NCI-H82 treated with DMSO at 0.1 percent for 48 hours (cell line): ENCODE results near the gene AFDN.

Experiments used
- DNase-seq: peaks from one replicate; lab custom pipeline; 2025; ENCODE audit not compliant: unreplicated experiment; lab: John Stamatoyannopoulos, UW

AFDN gene

DNA sequence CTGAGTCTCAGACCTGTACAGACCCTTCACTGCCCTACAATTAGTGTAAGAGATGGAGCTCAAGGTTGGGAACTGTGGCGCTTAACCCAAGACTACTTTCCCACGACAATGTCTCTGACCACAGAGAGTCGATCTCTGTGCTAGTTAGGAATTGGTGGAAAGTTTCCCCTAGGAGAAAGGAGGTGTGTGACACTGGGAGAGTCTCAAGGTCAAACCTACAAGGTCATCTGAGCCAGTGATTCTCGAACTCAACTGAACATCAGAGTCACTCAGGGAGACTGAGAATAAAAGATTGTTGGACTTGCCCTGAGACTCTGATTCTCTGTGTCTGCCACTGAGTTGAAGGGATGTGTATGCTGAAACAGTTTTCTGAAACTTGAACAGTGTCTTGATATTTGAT lies 9.7 kb upstream of the AFDN start:
- no peak for DNase-seq

GRCh38 chr6:167817729-167818128 lies 9.0 kb upstream of the AFDN start:
- DNase-seq, result no peak

GRCh38 chr6:167819576-167819975 lies 7.1 kb upstream of the AFDN start:
- no peak for DNase-seq

- DNase-seq, result no peak
These were observed 6.0 kb upstream of the AFDN start for GRCh38 chr6:167820681-167821080.

GRCh38 chr6:167824591-167825331 lies 1.9 kb upstream of the AFDN start:
- no peak for DNase-seq

GRCh38 chr6:167825332-167826229 lies 1.1 kb upstream of the AFDN start:
- no peak for DNase-seq

GRCh38 chr6:167826230-167826895 lies 348 bp upstream of the AFDN start:
- DNase-seq, result no peak

- no peak for DNase-seq
These were observed 1.0 kb downstream of the AFDN start for GRCh38 chr6:167827583-167828324.

- no peak for DNase-seq
These were observed 1.7 kb downstream of the AFDN start for GRCh38 chr6:167828325-167828956.

GRCh38 chr6:167829513-167829912 lies 2.8 kb downstream of the AFDN start:
- no peak for DNase-seq

GRCh38 chr6:167831281-167831828 lies 4.6 kb downstream of the AFDN start:
- DNase-seq, result no peak

- no peak for DNase-seq
These were observed 6.0 kb downstream of the AFDN start for GRCh38 chr6:167832497-167833395.

- DNase-seq, result no peak
These were observed 6.7 kb downstream of the AFDN start for GRCh38 chr6:167833396-167833763.

DNA sequence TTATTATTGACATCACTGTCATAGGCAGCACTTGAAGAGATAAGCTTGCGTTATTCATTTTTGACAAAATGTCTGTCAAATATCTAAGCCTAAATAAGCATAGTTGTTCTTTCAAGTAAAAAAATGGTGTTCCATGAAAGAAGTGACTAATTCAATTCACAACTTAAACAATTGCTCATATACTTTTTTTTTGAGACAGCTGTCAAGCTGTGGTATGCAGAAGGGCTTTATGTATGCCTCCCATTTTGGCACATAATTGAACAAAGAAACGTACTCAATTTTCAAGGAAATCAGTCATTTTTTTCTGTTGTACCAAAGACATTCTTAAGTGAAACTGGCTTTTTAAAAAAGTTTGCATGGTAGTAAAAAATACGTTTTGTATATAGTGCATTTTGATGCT lies 8.5 kb downstream of the AFDN start:
- DNase-seq, result no peak

- no peak for DNase-seq
These were observed 10.0 kb downstream of the AFDN start for GRCh38 chr6:167836721-167837120.

- no peak for DNase-seq
These were observed 11.6 kb downstream of the AFDN start for GRCh38 chr6:167838207-167838748.

- DNase-seq, result peak; percentile 5
These were observed 12.6 kb downstream of the AFDN start for GRCh38 chr6:167839343-167839742.

GRCh38 chr6:167839755-167840154 lies 13.0 kb downstream of the AFDN start:
- no peak for DNase-seq

DNA sequence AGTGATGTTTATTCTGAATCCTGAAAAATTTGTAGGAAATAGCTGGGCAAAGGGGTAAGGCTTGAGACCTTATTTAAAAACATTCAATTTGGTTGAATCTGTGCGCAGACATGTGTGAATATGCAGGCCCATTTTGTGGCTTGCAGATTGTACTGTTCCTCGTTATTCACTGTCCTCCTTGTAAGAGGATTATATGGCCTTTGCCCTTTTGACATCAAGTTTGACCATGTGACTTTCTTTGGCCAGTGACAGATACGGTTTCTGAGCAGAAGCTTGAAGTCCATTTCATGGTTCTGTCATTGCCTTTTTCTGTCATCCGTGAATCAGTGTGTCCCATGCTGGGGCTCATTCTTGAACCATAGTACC lies 13.4 kb downstream of the AFDN start:
- no peak for DNase-seq
